GM21576 (cell line): ENCODE data around the gene CCK.

Experiments used
- ATAC-seq: cut with Tn5 transposase; IDR thresholded peaks from one replicate; pipeline ENCODE4 v1.9.1; 2021; ENCODE audit warnings: mild to moderate bottlenecking, moderate library complexity; ENCODE audit not compliant: unreplicated experiment

The CCK gene

DNA sequence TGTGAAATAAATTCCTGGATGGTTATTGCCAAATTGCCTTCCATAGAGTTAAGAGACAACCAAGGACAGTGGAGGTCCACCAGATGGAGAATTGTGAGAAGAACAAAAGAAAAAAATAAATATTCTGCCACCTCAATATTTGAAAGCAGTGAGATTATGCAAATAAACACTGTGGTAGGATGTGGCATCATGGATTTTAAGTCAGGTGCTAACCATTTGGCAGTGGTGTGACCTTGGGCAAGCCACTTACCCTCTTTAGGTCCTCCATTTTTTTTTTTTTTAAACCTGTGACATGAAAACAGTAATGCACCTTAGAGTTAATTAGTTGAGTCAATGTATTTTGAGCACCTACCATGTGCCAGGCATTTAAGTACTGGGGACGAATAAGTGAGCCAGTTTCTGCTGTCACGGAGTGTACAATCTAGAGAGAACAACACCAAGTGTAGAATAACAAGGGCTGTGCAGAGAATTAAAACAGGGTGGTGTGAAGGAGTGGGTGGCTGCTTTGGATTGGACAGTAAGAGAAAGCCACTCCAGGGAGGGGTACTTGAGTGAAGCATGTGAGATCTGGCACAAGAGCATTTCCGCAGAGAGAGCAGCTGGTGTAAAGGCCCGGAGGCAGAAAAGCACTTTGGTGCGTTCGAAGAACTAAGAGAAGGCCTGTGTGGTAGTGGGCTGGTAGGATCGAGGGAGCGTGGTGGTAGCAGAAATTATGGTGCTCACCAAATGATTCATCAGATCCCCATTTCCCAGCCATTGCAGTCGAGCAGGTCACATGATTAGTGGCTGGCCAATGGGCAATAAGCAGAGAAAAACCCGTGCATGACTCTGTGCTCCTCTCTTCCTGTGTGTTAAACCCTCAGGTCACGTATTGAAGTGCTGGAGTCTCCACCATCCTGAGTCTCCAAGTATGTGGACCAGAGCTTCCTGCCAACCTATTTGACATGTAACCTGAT is 39.2 kb downstream of the CCK start:
- ATAC-seq, result no peak

GRCh38 chr3:42225486-42226363 is 40.3 kb downstream of the CCK start:
- ATAC-seq, result no peak

DNA sequence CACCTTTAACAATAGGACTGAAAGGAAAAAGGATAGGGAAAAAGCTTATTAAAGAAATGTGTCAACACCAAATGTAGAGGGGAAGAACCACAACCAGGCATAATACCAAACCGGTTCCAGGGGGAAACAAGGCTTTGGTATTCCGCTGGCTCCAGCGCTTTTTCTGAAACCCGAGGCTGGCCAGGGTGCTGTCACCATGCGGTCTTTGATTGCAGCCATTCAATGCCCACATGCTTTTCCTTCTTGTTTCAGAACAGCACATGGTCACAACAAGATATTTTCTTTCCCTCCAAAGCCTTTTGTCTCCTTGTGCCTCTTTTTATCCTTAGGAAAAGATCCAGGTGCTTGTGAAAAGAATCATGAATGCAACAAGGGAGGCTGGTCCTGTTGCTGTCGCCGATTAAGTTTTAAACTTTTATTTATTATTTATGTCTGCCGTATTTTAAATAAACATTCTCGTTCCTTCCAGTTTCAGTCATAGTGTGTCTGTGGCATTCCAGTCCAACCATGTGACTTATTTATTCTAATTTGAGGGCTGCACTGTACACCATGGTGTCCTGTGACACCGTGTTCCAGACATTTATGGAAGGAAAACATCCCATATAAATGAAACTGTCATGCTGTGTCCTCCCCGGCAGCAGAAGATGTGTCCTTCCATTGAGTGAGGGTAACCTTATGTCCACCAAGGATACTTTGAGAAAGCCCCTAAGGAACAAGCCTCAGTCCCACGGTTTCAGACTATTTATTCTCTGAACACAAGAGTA is 41.1 kb downstream of the CCK start:
- no peak for ATAC-seq

DNA sequence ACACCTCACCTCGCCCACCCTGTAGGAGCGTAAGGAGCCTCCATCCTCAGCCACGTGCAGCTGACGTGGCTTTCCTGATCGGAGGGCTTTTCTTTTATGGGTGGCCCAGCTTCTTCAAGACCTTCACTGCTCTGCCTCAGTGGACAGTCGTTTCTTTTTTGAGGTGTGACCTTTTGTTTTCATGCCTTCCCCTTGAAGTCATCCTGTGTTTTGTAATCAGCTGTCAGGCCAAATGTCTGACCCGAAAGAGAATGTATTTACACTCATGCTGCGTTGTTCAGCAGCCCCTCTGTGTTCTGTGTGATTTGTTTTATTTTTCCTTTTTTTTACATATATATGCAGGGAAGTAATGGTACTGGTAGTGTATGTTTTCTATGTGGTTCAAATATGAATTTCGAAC is 41.8 kb downstream of the CCK start:
- ATAC-seq, result no peak

- ATAC-seq, result no peak
These were observed 42.9 kb downstream of the CCK start for GRCh38 chr3:42222942-42223693.

DNA sequence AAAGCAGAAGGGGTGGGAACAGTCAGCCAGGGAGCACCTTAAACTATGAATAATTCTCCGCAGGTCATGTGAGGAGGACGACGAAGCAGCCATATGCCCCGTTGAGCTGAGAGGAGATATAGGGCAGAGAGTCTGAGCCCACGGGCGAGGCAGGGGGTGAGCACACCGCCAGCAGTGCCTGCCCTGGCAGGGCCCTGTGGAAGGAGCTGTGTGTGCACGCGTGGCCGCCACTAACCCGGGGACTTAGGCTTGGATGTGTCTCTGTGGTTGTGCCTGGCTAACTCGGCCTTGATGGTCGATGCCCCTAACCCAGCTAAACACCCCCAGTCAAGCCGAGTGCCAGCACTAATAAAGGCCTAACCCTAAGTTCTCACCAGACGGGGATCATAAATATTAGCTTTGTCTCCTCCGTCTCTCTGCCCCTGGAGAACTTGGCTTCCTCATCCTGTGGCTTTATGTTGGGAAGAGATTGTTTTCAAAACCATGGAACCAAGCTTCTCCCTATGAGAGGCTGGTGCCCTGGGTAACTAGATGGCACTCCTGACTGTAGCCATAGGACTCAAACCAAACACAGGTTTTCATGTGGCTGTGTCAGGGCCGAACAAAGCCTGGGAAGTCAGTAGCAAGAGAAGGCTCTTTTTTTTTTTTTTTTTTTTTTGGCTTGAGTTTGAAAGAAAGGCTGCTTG is 45.4 kb downstream of the CCK start:
- ATAC-seq, result no peak

GRCh38 chr3:42216931-42217333 is 49.1 kb downstream of the CCK start:
- no peak for ATAC-seq

DNA sequence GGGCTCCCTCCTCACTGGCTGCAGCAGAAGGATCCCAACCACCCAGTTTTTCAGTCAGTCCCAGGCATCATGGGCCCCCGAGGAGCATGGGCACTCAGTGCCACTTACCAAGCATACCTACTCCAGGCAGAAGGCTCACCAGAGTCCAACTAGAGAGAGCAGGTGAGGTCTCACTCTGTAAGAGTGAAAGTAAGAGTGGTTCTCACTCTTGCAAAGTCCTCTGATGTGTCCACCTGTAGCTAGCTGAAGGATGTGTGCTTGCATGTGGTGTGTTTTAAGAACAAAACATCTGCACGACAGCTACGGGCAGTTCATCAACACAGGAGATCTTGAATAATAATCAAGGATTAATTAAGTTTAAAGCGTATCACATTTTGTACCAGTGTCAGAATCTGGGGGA is 49.7 kb downstream of the CCK start:
- peak; percentile 84 for ATAC-seq

DNA sequence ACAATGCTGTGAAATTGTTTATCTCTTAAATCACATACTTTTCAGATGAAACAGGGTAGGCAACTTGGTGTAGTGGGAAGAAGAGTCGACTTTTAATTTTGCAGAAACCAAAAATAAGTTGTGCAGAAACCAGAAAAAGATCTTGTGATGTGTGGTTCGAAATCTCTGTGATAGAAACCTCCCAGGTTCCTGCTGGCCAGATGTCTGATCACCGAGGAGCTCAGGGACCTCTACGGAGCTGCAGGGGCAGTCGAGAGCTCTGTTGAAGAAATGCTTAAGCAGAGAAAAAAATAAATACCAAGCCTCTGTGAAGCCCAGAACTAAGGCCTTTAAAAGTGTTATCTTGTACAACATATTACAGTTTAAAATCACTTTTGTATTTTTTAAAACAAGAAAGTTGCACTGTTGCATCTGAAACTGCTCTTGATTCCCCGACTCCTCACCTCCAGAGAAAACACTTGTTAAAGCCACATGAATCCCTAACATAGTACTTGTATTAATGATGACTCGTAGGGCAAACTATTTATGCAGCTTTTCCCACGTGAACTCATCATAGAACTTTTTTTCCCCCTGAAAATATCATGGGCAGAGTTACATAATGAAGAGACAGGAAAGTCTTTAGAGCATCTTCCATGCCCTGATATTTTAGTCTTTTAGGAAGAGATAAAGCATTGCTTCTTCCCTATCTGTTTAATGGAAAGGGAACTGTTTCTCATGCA is 51.3 kb downstream of the CCK start:
- no peak for ATAC-seq

DNA sequence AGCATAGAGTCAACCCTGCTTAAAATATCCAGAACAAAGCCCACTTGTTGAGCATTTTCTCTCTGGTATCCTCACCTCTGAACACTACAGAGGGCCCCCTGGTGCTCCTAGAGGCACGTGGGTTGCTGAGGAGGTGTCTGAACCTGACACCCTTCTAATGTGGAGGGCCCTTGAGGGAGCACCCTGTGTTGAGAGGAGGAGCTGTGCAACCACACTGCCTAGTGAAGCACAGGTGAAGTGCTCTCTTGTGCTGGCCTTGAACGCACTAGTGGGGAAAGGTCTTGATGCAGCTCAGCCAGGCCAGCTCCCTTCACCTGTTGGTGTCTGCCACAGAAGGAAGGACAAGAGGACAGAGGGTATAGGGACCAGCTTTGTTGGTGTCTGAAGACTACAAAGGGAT is 51.9 kb downstream of the CCK start:
- ATAC-seq, result no peak

DNA sequence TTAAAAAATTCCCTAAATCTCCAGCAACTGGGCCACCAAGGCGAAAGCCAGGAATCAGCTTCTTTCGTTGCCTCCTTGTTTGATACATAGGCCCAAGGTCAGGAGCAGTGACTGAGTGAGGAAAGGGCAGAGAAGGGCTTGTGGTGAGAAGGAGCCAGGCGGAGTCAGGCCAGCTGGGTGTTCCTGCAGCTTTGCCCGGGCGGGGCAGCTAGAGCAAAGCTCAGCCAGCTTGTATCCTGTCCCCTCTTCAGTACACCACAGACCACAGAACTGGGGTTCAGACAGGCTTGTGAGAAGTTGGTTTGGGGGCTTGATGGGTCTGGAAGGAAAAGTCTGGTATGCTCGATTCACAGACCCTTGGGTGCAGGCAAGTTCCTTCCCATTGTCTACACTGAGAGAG is 52.6 kb downstream of the CCK start:
- ATAC-seq, result no peak

DNA sequence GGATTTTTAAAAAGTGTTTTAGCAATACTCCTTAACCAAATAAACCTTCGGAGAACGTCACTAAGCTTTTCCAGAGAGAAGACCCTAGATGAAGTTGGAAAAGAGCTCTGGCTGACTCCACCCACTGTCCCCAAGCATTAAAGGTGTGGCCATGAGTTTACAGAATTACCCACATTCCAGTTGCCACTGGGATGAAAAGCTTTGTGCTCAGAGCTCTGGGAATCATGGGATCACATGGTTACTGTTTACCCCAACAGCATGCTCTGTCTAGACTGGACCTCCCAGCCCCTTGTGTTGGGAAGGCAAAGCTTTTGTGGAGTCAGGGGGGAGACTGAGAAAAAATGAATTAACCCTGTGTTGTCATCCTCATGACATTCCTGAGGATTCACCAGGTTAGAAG is 55.3 kb downstream of the CCK start:
- no peak for ATAC-seq

GRCh38 chr3:42209917-42210316 is 56.1 kb downstream of the CCK start:
- ATAC-seq, result no peak
